22Rv1 (cell line): Measurements from ENCODE around the gene TM9SF4.

ENCODE experiments used
- ZFX ChIP-seq: fragments of 450-650 bp; IDR thresholded peaks from 2 replicates; pipeline ENCODE4 v1.6.1; 2017; ENCODE audit warnings: antibody characterized with exemption, borderline replicate concordance
- TF ChIP-seq, protein P1 (sequence below): fragments of 450-650 bp; IDR thresholded peaks from 2 replicates; pipeline ENCODE4 v1.5.1; 2017; ENCODE audit warnings: mild to moderate bottlenecking

DNA sequence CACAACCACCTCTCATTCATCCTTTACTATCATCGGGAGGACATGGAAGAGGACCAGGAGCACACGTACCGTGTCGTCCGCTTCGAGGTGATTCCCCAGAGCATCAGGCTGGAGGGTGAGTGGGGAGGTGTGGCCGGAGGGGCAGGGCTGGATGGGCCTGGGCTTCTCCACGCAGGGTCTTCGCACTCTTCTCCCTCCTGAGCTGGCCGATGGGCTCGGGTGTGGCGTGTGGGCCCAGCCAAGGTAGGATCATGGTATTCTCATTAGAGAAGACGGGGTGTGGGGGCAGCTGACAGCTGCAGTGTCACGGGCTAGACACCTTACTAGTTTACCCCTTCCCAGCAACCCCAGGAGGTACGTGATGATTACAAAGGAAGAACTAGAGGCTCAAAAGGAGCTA, 33.5 kb downstream of the TM9SF4 start:
- TF ChIP-seq, protein P1, sequence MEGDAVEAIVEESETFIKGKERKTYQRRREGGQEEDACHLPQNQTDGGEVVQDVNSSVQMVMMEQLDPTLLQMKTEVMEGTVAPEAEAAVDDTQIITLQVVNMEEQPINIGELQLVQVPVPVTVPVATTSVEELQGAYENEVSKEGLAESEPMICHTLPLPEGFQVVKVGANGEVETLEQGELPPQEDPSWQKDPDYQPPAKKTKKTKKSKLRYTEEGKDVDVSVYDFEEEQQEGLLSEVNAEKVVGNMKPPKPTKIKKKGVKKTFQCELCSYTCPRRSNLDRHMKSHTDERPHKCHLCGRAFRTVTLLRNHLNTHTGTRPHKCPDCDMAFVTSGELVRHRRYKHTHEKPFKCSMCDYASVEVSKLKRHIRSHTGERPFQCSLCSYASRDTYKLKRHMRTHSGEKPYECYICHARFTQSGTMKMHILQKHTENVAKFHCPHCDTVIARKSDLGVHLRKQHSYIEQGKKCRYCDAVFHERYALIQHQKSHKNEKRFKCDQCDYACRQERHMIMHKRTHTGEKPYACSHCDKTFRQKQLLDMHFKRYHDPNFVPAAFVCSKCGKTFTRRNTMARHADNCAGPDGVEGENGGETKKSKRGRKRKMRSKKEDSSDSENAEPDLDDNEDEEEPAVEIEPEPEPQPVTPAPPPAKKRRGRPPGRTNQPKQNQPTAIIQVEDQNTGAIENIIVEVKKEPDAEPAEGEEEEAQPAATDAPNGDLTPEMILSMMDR, result no peak
- TF ChIP-seq ZFX, result no peak
